B cell (primary cell): ENCODE measurements around the gene RNF126. TPM values are rescaled to one million over a fixed set of nuclear protein-coding genes. Genes with fewer than 3 reads are reported as not detected.

Experiments
- ATAC-seq: fragments of 200-7000 bp; cut with Tn5 transposase; one replicate; pipeline ENCODE4 v1.10.0; 2021; ENCODE audit warnings: low read depth, mild to moderate bottlenecking, moderate number of reproducible peaks, moderate library complexity
- CTCF ChIA-PET: fragments of 350-600 bp; sonication (Branson Sonifier 250); formaldehyde crosslinking; loops from one replicate; lab custom pipeline; 2021; ENCODE audit warnings: antibody characterized with exemption, inconsistent platforms; lab: Charles Lee
- POLR2A ChIA-PET: fragments of 350-600 bp; sonication (Branson Sonifier 250); formaldehyde crosslinking; loops from one replicate; lab custom pipeline; 2021; ENCODE audit warnings: antibody characterized with exemption; lab: Charles Lee
- DNase-seq: peaks from one replicate; pipeline ENCODE4 v3.0.0; 2013
- H2AFZ ChIP-seq: 2 replicates; pipeline ENCODE4 v1.6.1; 2012; ENCODE audit warnings: mild to moderate bottlenecking, low read depth, low read length; ENCODE audit not compliant: insufficient read depth, poor library complexity, severe bottlenecking
- H3K27ac ChIP-seq, 2 donors: 1 replicate in 1 of 2; 2 replicates in 1 of 2; pipeline ENCODE4 v1.5.1; 2012 to 2013; ENCODE audit warnings: low read length in 2 of 2, mild to moderate bottlenecking in 2 of 2, moderate library complexity in 1 of 2
- H3K27me3 ChIP-seq, 4 experiments: fragments of 200-600 bp in 1 of 4; sonication (generic) in 1 of 4; replicated peaks in 1 of 4; 1 replicate in 2 of 4; 2 replicates in 2 of 4; pipeline versions ENCODE4 v1.6.1 to v1.7.0; 2013 to 2016; ENCODE audit warnings: low read length in 3 of 4, mild to moderate bottlenecking in 2 of 4, mixed read lengths in 1 of 4, moderate library complexity in 1 of 4; ENCODE audit not compliant: insufficient read depth in 4 of 4, control insufficient read depth in 3 of 4; ENCODE audit errors: control extremely low read depth in 1 of 4
- H3K36me3 ChIP-seq, 2 experiments: replicated peaks in 1 of 2; 1 replicate in 1 of 2; 2 replicates in 1 of 2; pipeline versions ENCODE4 v1.6.1 to v1.7.1; 2013; ENCODE audit warnings: low read length in 1 of 2; ENCODE audit not compliant: insufficient read depth in 2 of 2, control insufficient read depth in 1 of 2; ENCODE audit errors: control extremely low read depth in 1 of 2, extremely low read depth in 1 of 2
- H3K4me1 ChIP-seq, 2 donors: fragments of 200-600 bp in 1 of 2; sonication (generic) in 1 of 2; 1 replicate in 1 of 2; 2 replicates in 1 of 2; pipeline versions ENCODE4 v1.5.1 to v1.6.1; 2013 to 2017; ENCODE audit warnings: low read length in 2 of 2; ENCODE audit not compliant: control insufficient read depth in 2 of 2, insufficient read depth in 2 of 2
- H3K4me2 ChIP-seq: replicated peaks from 2 replicates; pipeline ENCODE3; 2012; ENCODE audit warnings: mild to moderate bottlenecking, low read depth, low read length; ENCODE audit not compliant: poor library complexity, severe bottlenecking
- H3K4me3 ChIP-seq, 5 experiments: fragments of 200-600 bp in 1 of 5; sonication (generic) in 1 of 5; 1 replicate in 3 of 5; 2 replicates in 2 of 5; pipeline versions ENCODE4 v1.5.1 to v1.7.0; 2011 to 2016; ENCODE audit warnings: low read length in 4 of 5, mild to moderate bottlenecking in 4 of 5, low read depth in 2 of 5, control low read depth in 1 of 5, moderate library complexity in 1 of 5; ENCODE audit not compliant: insufficient read depth in 1 of 5; ENCODE audit errors: control extremely low read depth in 1 of 5, extremely low read depth in 1 of 5
- H3K79me2 ChIP-seq: fragments of 200-600 bp; sonication (generic); one replicate; pipeline ENCODE4 v1.6.0; 2016; ENCODE audit warnings: low read length; ENCODE audit not compliant: control insufficient read depth, insufficient read depth
- H3K9ac ChIP-seq: fragments of 200-600 bp; sonication (generic); 2 replicates; pipeline ENCODE4 v1.6.1; 2017; ENCODE audit warnings: mild to moderate bottlenecking, low read length, moderate library complexity
- H3K9me3 ChIP-seq, 3 donors: one replicate each; pipeline versions ENCODE4 v1.6.1 to v1.7.1; 2013; ENCODE audit warnings: low read length in 2 of 3; ENCODE audit not compliant: control insufficient read depth in 2 of 3, insufficient read depth in 1 of 3; ENCODE audit errors: control extremely low read depth in 1 of 3
- H4K20me1 ChIP-seq: 2 replicates; pipeline ENCODE4 v1.6.0; 2012; ENCODE audit warnings: mild to moderate bottlenecking, low read length; ENCODE audit not compliant: insufficient read depth, control insufficient read depth, poor library complexity, severe bottlenecking
- H3K27ac Mint-ChIP-seq: one replicate; pipeline ENCODE4 v1.8.0; 2021; ENCODE audit warnings: mixed read lengths
- H3K27me3 Mint-ChIP-seq: one replicate; pipeline ENCODE4 v1.8.0; 2021; ENCODE audit warnings: mixed read lengths
- H3K4me1 Mint-ChIP-seq: one replicate; pipeline ENCODE4 v1.8.0; 2021; ENCODE audit warnings: mixed read lengths
- H3K4me3 Mint-ChIP-seq: one replicate; pipeline ENCODE4 v1.8.0; 2021; ENCODE audit warnings: mixed read lengths
- H3K9me3 Mint-ChIP-seq: one replicate; pipeline ENCODE4 v1.8.0; 2022; ENCODE audit warnings: mixed read lengths; ENCODE audit not compliant: insufficient read depth
- CTCF ChIP-seq: fragments of 200-600 bp; IDR thresholded peaks from one replicate; pipeline ENCODE4 v1.8.0; 2022; ENCODE audit warnings: antibody characterized with exemption, mild to moderate bottlenecking
- EZH2 ChIP-seq: IDR thresholded peaks from 2 replicates; pipeline ENCODE4 v1.6.1; 2012; ENCODE audit warnings: borderline replicate concordance, low read depth, mild to moderate bottlenecking, moderate library complexity, low read length; ENCODE audit not compliant: insufficient read depth, poor library complexity, severe bottlenecking
- WGBS: methylation state at CpG from one replicate; pipeline ENCODE4 v1.1.5; 2013; ENCODE audit warnings: missing lambda C conversion rate; ENCODE audit not compliant: insufficient coverage; 5-methylcytosine and 5-hydroxymethylcytosine counted together
- intact Hi-C: fragments of 100-400 bp; cut with micrococcal nuclease; formaldehyde crosslinking; loops from one replicate; pipeline ENCODE4 v1.10.0; 2022
- polyA plus RNA-seq: library from polyadenylated mRNA; depleted of rRNA; stranded (reverse); fragments of >200 nt; gene quantifications from 2 replicates; pipeline ENCODE4 v1.2.3, GENCODE V29; 2012
- total RNA-seq, 2 donors: library from RNA; stranded (reverse); fragments of 120-200 nt in 1 of 2; gene quantifications; 1 replicate in 1 of 2; 2 replicates in 1 of 2; pipeline versions ENCODE4 v1.2.3 to v1.2.4, GENCODE V29; 2013 to 2022

The RNF126 gene
- total and polyA plus RNA-seq, 2 donors (not counting 1 experiment from before 2014, with no cell fraction given), result 74.3 to 118 TPM

- peaks cover 0 to 2% (median 0%) of the 10 kb centered on the region in 4 experiments for H3K27me3 ChIP-seq
- under 1% methylated on average over 67 of the region's 67 CpGs for WGBS
- peak; percentile 99 for DNase-seq
- Mint-ChIP-seq H3K4me1 (peaks cover 34% of the 10 kb centered on the region), H3K27me3 (no peaks in the 10 kb centered on the region), H3K9me3 (no peaks in the 10 kb centered on the region), H3K4me3 (peak within 1 kb of the TSS; percentile 91), H3K27ac (peak within 1 kb of the TSS; percentile 89)
- peak within 1 kb of the TSS; percentile 87 for H2AFZ ChIP-seq
- peaks cover 0 to 18% of the 10 kb centered on the region in 2 experiments for H3K36me3 ChIP-seq
- TF ChIP-seq CTCF (no peak), EZH2 (no peak)
- POLR2A ChIA-PET, result interaction anchor here (0.6 to 2.6 kb wide), 5 partner anchors 8 to 1031 kb away, joined by 3 to 20 read pairs (median 5); partner anchors contain the start of gene RNF126
- peak within 1 kb of the TSS; percentile 52 to 75 for H3K27ac ChIP-seq
- H3K4me2 ChIP-seq, result peak within 1 kb of the TSS; percentile 90
- peaks cover 14 to 41% of the 10 kb centered on the region in 2 donors for H3K4me1 ChIP-seq
- H3K9ac ChIP-seq, result peak within 1 kb of the TSS; percentile 79
- H4K20me1 ChIP-seq, result peaks cover 40% of the 10 kb centered on the region
- H3K79me2 ChIP-seq, result peaks cover 56% of the 10 kb centered on the region
- CTCF ChIA-PET, result interaction anchor here (0.7 to 1.0 kb wide), 2 partner anchors 27 to 210 kb away, joined by 3 to 5 read pairs; no protein-coding TSS in a partner anchor
- intact Hi-C loops, result loop anchor here (1.0 to 2.0 kb wide), 3 partner anchors 30 to 61 kb away; partner anchors contain the start of genes BSG and RNF126
- peak; percentile 96 for ATAC-seq
- H3K4me3 ChIP-seq, result peak within 1 kb of the TSS; percentile 72 to 93 (median 81)
- H3K9me3 ChIP-seq, result no peaks in the 10 kb centered on the region
Observed at GRCh38 chr19:633068-633785, 29.8 kb downstream of the RNF126 start, which contains the start of gene POLRMT. POLRMT (minus strand) TSS chr19:633537; CDS start chr19:633512, 25 bp downstream.

- TF ChIP-seq EZH2, result no peak
- Histone ChIP-seq H2AFZ (peak overlapping the region; percentile 87), H3K9me3 (no peaks in the 10 kb centered on the region), H3K27ac (peak overlapping the region; percentile 16 to 75), H3K4me1 (peaks cover 14 to 38% of the 10 kb centered on the region in 2 donors), H3K9ac (peak overlapping the region; percentile 79), H4K20me1 (peaks cover 46% of the 10 kb centered on the region), H3K36me3 (peaks cover 0 to 22% of the 10 kb centered on the region in 2 experiments), H3K4me2 (peak overlapping the region; percentile 90), H3K27me3 (peaks cover 0 to 2% (median 0%) of the 10 kb centered on the region in 4 experiments), H3K4me3 (peak overlapping the region; percentile 72 to 93 (median 74)), H3K79me2 (peaks cover 62% of the 10 kb centered on the region)
- POLR2A ChIA-PET, result no interaction called here
- peak overlapping the region; percentile 91 for H3K4me3 Mint-ChIP-seq
- WGBS, result 8% methylated on average over 35 of the region's 35 CpGs
- no peaks in the 10 kb centered on the region for H3K27me3 Mint-ChIP-seq
- ATAC-seq (no peak), DNase-seq (no peak)
- H3K27ac Mint-ChIP-seq, result peak overlapping the region; percentile 89
- peaks cover 32% of the 10 kb centered on the region for H3K4me1 Mint-ChIP-seq
- no peaks in the 10 kb centered on the region for H3K9me3 Mint-ChIP-seq
- CTCF ChIA-PET, result no interaction called here
- intact Hi-C loops, result loop anchor here (1.0 to 2.0 kb wide), 3 partner anchors 30 to 60 kb away; partner anchors contain the start of genes BSG and RNF126
Observed at GRCh38 chr19:632579-633067, 30.4 kb downstream of the RNF126 start.
